Omental fat pad (tissue), 4 donors: ENCODE measurements around the gene KITLG. TPM values are rescaled to one million over a fixed set of nuclear protein-coding genes. Genes with fewer than 3 reads are reported as not detected.
A peak's percentile ranks its signal among the peaks of the same experiment; 100 is the strongest.

Experiments
- ATAC-seq: fragments of 150-250 bp; one replicate; pipeline ENCODE4 v1.9.1; 2016; ENCODE audit warnings: mild to moderate bottlenecking, moderate library complexity; ENCODE audit not compliant: low FRiP score
- DNase-seq: peaks from one replicate; pipeline ENCODE4 v3.0.0-alpha.2; 2019; ENCODE audit warnings: low spot score
- total RNA-seq, 4 donors: library from RNA; depleted of rRNA; stranded (reverse); fragments of >200 nt; gene quantifications; one replicate each; pipeline ENCODE4 v1.1.0, GENCODE V29; 2016
- TF ChIP-seq, protein P1 (sequence below), 3 donors: fragments of 450-650 bp; IDR thresholded peaks; one replicate each; pipeline ENCODE4 v1.5.1; 2016 to 2017; ENCODE audit warnings: antibody characterized with exemption in 3 of 3, mild to moderate bottlenecking in 3 of 3, moderate library complexity in 2 of 3

KITLG gene
- total RNA-seq, 4 donors from 2014 or later = 12.2 to 29.8 (median 19.8) TPM

DNA sequence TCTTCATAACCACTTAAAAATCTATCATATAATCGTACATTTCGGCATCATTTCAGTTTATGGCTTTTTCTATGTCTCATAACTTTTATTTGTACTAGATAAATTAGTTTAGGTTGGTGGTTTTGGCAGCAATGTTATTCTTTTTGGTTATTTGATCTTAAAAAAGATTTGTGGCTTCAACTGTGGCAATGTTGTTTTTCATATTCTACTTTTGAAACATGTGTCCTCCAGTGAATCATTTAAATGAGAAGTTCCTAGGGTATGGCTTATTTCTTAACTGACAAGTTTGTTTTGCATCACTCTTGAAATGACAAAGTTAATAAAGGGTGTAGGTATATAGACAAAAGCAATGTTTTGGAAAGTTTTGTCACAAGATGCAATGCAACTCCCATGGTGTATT is 11.1 kb upstream of the KITLG start:
- no peak for ATAC-seq
- no peak for DNase-seq
- TF ChIP-seq, protein P1, sequence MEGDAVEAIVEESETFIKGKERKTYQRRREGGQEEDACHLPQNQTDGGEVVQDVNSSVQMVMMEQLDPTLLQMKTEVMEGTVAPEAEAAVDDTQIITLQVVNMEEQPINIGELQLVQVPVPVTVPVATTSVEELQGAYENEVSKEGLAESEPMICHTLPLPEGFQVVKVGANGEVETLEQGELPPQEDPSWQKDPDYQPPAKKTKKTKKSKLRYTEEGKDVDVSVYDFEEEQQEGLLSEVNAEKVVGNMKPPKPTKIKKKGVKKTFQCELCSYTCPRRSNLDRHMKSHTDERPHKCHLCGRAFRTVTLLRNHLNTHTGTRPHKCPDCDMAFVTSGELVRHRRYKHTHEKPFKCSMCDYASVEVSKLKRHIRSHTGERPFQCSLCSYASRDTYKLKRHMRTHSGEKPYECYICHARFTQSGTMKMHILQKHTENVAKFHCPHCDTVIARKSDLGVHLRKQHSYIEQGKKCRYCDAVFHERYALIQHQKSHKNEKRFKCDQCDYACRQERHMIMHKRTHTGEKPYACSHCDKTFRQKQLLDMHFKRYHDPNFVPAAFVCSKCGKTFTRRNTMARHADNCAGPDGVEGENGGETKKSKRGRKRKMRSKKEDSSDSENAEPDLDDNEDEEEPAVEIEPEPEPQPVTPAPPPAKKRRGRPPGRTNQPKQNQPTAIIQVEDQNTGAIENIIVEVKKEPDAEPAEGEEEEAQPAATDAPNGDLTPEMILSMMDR (IDR thresholded peaks at IDR 0.05) = no peak

DNA sequence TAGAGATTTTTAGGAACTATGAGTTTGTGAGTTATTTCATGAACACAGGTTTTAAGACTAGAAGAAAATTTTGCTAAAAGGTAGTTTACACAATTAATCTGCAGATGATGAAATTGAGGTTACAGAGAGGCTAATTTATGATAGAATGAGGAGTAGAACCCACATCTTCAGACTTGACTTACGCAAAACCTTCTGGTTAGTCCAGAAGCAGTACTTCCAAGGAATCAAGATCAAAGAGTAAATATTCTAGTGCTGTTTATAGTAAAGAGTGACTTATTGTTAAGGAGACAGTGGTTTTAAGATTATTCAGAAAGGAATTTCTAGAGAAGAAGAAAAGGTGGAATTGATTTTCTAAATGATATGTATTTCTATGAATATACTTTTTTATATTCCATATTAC is 10.6 kb upstream of the KITLG start:
- TF ChIP-seq, protein P1 (IDR thresholded peaks at IDR 0.05) = no peak
- ATAC-seq = no peak

DNA sequence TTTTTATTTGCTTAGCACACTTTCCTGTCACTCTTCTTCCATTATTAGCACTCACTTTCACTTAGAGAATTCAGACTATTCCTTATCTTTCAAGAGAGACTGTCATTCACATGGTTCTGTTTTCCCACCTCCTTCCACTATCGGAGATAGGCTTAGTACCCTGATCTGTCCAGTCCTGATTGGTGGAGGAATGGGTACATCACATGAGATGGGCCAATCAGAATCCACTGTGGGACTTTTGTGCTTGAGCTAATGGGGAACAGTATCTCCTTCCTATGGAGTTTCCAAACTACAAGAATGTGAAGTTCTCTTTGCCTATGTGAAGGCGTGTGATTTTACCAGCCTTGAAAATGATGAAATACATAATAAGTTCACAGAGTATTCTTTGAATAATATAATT is 4.8 kb upstream of the KITLG start:
- DNase-seq (no peak), ATAC-seq (no peak)
- TF ChIP-seq, protein P1 (IDR thresholded peaks at IDR 0.05) = no peak

More for the DNA sequence above, 10.6 kb upstream of the KITLG start:
- DNase-seq = no peak

DNA sequence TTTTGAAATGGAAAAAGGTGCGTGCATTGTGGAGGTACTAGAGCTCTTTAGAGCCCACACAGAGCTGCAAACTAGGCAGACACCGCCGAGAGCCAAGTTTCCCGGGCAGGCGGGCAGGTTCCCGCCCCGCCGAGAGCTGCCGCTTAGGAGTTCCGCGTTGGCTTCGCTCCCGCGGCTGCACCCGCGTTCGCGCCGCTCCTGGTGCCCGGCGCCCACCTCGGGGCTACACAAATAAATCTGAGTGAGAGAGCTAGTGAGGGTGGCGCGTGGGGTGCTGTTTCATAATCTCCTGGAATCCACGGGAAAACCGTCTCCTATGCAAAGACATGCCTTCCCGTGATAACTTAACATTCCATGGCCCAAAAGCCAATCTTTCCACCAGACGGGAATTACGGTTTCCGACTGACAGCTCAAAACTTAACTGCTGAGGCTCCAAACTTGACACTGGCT is 645 bp downstream of the KITLG start:
- TF ChIP-seq, protein P1 (IDR thresholded peaks at IDR 0.05) = no peak
- peak; percentile 28 for ATAC-seq
- no peak for DNase-seq

DNA sequence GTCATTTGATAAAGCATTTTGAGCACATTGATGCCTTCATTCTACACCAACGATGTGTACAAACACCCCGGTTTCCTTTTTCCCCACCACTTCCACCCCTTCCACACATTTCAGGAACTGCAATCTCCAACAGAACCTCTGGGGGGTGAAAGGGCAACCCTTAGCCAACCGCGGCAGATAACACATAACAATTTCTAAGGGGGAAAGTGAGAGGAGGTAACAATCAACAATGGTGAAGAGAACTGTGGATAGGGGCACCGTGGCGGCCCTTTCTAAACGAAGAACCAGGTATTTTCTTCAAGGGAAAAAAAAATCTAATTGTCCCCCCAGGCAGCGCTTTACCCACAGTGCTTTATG is 1.1 kb downstream of the KITLG start:
- no peak for ATAC-seq
- TF ChIP-seq, protein P1 (IDR thresholded peaks at IDR 0.05) = peak in 1 of 3 donors; percentile 20
- DNase-seq = no peak

DNA sequence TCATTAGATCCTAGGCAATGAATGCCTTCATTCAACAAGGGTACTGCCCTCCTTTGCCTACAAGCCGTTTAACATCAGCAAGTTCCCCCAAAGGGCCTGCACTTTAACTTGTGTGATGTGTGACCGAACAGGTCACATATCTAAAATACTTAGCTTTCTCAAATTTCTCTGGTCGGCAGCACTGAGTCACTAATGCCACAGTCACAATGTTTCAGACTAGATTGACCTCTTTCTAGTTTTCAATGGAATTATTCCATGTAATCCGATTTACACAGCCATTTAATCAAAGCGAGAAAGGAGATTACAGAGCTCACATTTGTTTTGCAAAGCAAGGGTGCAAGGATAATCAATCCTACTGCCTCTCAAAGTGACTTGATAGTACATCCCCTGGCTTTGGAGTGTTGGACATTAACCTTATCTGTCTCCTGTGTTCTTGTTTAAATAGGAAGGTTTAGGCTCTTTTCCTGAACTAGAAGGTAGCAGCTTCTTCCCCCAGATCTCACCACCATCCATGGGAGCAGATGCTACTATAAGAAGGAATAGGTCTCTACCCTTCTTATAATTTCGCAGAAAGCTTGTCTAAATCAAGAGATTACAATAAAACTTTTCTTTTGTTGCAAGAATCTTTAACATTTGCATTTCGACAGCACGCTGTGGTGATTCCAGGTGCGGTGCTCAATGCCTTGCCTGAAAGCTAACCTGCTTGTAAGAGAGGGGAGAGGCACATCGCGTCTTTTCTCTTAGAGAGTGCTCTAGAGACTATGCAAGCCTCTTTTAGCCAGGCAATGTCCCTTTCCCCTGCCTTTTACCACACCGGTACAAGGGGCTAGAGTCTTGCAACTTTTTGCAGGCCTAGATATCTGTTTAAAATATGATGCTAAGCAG is 1.8 kb downstream of the KITLG start:
- no peak for ATAC-seq
- DNase-seq = no peak
- TF ChIP-seq, protein P1 (IDR thresholded peaks at IDR 0.05) = no peak

DNA sequence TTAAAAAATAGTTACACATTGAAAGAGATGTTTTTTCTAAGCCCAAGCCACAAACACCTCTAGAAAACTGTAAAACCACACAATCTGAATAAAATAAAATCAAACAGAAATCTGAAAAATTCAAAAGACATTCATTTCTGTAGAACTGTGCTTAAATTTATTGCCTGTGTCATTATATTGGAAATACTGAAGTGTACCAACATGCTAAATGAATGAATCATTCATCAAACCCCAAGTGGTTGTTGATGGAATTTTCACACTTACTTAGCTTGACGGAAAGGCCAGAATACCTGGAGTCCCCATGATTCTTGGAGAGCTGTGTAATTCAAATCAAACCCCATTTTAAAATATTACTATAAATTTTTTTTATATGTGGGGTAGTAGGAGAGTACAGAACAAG is 2.7 kb downstream of the KITLG start:
- ATAC-seq (no peak), DNase-seq (no peak)
- TF ChIP-seq, protein P1 (IDR thresholded peaks at IDR 0.05) = no peak
